Activated naive CD8-positive, alpha-beta T cell treated with anti-CD3 and anti-CD28 coated beads, Interleukin-2, amount 50 U/mL, for 16 hours (primary cell): ENCODE measurements around the gene RBM19.

Experiments
- DNase-seq: peaks from one replicate; pipeline ENCODE4 v3.0.0-alpha.2; 2020; ENCODE audit warnings: low read depth, low spot score

Gene RBM19

GRCh38 chr12:113880988-113881962, 84.8 kb downstream of the RBM19 start:
- DNase-seq = no peak

DNA sequence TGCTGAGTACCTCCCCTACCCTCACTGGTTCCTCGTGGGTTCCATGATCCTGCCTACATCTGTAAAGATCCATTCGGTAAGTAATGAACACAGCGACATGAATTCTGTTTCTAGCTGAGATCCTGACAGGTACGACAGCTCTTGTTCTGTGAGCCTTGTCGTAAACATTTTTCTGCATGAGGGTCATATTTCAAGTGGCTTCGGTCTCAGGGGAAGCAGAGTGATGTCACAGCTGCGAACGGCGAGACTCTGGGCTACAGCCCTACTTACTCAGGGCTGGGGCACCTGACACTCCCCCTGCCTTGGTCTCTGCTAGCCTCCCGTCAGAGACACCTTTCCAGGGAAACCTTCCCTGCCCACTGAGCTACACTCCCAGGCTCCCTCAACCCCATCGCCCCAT, 85.8 kb downstream of the RBM19 start:
- DNase-seq = no peak

GRCh38 chr12:113879658-113880057, 86.5 kb downstream of the RBM19 start:
- DNase-seq = no peak

DNA sequence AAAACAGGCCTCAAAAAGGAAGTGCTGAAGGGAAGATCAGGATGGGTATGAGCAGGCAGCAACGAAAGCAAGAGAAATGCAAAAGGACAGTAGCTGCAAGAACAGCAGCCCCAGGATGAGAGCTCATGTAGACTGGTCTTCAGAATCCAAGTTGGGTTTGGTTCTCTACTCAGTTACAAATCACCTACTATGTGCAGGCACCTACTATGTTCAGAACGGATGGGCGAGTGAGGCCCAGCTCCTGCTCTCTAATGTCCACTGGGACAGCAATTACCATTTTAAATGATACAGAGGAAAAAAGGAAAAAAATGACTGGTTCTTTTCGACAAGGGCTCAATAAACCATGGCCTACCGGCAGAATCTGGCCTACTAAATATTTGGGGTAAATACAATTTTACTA, 88.5 kb downstream of the RBM19 start:
- DNase-seq = no peak

GRCh38 chr12:113876160-113876559, 90.0 kb downstream of the RBM19 start:
- DNase-seq = no peak

GRCh38 chr12:113875691-113876090, 90.4 kb downstream of the RBM19 start:
- DNase-seq = no peak

GRCh38 chr12:113874999-113875561, 91.0 kb downstream of the RBM19 start:
- DNase-seq = no peak

DNA sequence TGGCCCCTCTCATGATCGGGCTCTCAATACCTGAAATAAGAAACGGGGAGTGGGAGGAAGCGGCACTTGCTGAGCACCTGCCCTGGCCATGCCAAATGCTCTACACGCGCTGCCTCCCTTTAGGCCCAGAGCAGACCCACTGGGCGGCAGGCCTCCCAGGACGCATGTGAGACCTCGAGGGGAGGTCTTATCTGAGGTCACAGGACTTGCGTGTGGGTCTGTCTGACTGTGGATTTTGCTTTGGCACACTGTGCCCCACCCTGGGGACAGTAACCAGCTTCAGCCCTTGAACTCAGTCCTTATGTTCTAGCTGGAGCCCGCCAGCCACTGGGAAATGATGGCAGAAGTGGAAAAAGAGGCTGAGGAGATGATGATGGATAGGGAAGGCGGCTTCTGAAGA, 91.8 kb downstream of the RBM19 start:
- DNase-seq = no peak

GRCh38 chr12:113873740-113874139, 92.4 kb downstream of the RBM19 start:
- DNase-seq = no peak

DNA sequence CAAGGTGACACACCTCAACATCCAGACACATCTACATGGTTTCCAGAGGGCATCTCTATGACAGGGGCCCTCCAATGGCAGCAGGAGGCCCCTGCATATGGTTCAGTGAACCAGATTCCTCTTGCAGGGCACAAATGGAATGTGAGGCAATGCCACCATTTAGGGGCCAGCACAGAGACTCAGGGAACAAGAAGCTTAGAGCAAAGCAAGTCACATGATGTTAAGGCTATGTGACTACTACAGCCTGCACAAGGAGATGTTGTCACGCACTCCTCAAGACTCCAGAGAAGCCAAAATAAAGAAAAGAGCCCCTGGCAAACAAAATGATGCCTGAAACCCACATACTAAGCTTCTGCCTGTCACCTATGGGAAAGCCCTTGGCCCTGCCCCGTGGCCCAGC, 95.2 kb downstream of the RBM19 start:
- DNase-seq = no peak

DNA sequence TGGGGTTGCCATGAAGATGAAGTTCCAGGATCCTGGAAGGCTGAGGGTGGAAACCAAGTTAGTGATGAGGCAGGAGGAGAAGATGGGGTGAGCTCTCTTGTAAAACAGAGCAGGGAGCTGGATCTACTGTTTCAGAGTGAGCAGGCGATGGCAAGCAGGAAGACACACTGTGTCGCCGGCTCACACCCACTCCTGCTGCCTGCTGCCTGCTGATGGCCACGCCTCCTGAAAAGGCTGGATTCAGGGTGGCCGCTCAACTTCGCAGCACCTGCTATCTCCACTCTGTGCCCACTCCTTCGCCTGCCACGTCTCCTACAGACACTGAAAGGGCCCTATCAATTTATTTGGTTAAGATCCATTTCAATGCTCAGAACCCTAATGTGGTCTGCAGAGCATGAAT, 96.1 kb downstream of the RBM19 start:
- DNase-seq = no peak

GRCh38 chr12:113868365-113868764, 97.8 kb downstream of the RBM19 start:
- no peak for DNase-seq

- no peak for DNase-seq
Observed at GRCh38 chr12:113867258-113867657, 98.9 kb downstream of the RBM19 start.

DNA sequence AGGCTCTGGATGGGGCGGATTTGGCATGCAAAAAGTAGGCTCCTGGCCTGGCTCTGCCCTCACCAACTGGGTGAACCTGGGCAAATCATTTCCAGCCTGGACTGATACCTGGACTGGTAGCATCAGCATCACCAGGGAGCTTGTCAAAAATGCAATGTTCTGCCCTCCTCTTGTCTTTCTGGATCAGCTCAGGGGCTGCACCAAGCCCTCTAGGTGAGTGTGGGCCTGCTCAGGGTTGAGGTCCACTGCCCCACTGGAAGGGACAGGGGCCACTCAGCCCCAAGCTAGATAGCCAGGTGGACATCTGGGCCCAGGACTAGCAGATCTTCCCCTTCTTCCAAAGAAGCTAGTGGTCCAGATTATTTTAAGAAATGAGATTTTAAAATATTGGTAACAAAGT, 99.6 kb downstream of the RBM19 start:
- DNase-seq = no peak

DNA sequence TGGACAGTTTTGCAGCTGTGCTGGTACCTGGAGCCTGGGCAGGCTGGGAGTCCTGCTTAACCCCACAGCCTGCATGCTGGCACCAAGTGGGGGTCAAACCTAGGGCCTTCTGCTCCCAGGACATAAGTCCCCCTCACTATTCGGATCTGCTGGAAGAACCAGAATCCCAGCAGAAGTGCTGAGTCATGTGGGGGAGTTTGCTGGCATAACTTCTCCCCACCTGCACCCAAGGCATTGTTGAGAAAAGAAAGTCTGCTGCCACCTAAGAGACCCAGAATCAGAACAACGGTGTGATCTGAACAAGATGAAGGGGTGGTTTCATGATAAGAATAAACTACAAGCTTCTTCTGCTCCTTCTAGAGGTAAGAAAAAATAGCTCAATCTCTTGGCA, 102.7 kb downstream of the RBM19 start:
- DNase-seq = no peak

- DNase-seq = no peak
Observed at GRCh38 chr12:113862590-113863454, 103.3 kb downstream of the RBM19 start.

GRCh38 chr12:113861708-113862312, 104.3 kb downstream of the RBM19 start:
- DNase-seq = no peak

GRCh38 chr12:113860950-113861349, 105.2 kb downstream of the RBM19 start:
- DNase-seq = no peak

- DNase-seq = no peak
Observed at GRCh38 chr12:113860059-113860820, 105.9 kb downstream of the RBM19 start.

DNA sequence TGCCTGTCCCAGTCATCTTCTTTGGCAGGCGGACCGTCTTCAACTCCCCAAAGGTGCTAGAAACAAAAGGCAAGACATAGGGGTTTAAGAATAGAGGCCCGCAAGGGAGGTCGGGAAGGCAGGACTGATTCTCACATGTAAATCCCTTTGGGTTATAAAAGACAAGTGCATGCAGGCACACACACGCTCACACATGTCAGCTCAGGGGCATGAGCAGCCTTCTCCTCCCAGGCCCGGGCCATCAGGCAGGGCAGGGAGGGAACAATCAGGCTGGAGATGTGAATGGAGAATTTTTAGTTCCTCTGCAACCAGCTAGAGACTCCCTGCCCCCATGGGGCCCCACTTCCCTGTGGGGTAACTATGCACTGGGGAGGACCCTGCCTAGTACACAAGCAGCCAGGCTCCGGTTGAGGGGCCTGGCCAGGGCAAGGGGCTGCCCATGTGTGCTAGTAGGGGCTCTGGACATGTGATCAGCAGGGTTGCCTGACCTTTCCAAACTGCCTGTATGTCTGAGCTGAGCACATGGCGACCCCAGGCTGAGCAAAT, 107.2 kb downstream of the RBM19 start:
- no peak for DNase-seq

GRCh38 chr12:113857371-113857770, 108.8 kb downstream of the RBM19 start:
- no peak for DNase-seq
